GM18519 (cell line): ENCODE measurements around the gene PUS10.
"Not testable (repeated sequence)": the region's sequence is repeated elsewhere in the genome, so short reads cannot be mapped to it uniquely, and the experiment has no call there.

ENCODE experiments used
- ATAC-seq: cut with Tn5 transposase; IDR thresholded peaks from one replicate; pipeline ENCODE4 v1.9.1; 2021; ENCODE audit warnings: mild to moderate bottlenecking, moderate library complexity; ENCODE audit not compliant: unreplicated experiment, low FRiP score

Gene PUS10

DNA sequence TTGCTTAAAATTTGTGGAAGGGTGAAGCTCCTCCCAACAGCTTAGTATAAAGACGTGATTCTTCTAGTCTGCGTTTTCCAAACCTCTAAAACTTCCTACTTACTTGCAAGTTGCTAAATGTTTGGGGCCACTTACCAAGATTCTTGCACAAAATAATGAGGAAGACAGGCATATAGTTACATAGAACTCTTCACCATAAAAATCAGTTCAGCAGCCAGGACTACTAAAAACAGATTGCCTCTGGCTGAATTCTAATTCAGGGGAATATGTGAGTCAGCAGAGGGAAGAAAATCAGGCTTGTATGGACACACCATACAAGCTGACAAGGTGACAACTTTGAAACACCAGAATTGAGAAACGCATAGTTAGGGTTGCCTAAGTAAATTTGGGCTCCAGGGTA lies 3.3 kb downstream of the PUS10 start:
- ATAC-seq: no peak

DNA sequence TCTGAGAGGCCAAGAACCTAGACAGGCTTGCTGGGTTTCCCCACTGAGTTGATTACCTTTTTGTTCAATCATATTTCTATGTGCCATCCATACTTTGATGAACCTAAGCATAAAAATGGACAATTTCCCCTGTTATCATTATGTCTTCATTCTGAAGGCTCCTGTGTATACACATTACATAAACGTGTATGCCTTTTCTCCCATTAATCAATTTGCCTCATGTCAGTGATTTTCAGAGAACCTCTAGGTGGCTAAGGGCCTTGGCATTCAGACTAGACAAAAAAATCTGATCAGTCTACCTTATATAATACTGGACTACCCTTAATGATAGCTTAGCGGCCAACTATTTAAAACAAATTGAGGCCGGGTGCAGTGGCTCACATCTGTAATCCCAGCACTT lies 4.7 kb downstream of the PUS10 start:
- no peak for ATAC-seq

GRCh38 chr2:61012303-61012702 lies 5.8 kb downstream of the PUS10 start:
- ATAC-seq: not testable (repeated sequence)

- ATAC-seq: no peak
These were observed 6.4 kb downstream of the PUS10 start for GRCh38 chr2:61011678-61012077.

DNA sequence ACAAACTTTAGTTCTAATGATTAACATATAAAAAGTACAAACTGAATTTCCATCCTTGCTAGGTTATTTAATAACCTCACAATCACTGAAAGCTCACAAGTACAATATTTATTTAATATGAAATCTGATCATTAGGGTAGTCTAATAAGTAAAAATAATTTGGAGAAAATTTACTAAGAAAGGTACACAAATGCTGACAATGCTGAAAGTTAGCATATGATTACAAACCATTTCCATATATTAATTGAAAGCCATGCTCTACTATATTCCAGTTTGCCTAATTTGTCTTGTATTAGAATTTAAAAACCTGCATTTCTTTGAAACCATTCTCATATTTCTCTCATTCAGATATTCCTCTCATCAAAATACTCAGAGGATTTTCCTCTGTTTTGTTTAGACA lies 8.7 kb downstream of the PUS10 start:
- ATAC-seq: no peak

- ATAC-seq: no peak
These were observed 11.5 kb downstream of the PUS10 start for GRCh38 chr2:61006486-61007105.

DNA sequence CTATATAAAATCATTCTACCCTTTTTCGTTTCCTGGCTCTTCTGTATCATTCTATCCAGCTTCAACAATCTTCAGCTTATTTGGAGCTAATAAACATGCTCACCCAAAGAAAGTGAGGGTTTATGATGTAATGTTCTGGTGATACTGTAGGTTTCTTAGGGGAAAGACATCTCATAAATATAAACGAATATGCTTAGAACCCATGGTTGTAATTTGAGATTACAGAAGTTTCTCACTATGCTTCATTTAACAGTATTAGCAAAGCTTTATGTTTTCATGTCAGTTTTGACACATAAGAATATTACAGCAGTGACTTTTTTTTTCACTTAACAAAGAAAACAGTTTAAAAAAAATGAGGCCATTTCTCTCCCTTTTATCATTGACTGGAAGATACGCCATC lies 12.3 kb downstream of the PUS10 start:
- ATAC-seq: no peak

GRCh38 chr2:60998628-60999545 lies 19.2 kb downstream of the PUS10 start:
- ATAC-seq: no peak

DNA sequence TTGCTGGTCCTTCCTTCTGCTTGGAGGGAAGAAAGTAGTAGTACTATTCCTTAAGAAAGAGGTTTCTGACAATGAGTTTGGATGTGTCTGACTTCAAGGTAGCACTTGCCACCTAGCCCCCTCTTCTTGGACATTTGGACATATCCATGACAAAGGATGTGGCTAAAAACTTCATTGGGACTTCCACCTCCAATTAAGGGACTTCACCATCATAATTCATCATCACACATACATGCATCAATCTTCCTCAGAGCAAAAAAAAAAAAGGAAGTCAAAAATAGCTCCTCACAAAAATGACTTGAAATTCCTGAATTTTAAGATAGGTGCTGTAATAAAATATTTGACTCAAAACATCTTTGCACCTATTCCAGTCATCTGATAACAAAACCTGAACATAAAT lies 23.9 kb downstream of the PUS10 start:
- ATAC-seq: no peak

GRCh38 chr2:60992985-60993392 lies 25.1 kb downstream of the PUS10 start:
- ATAC-seq: peak; percentile 95

DNA sequence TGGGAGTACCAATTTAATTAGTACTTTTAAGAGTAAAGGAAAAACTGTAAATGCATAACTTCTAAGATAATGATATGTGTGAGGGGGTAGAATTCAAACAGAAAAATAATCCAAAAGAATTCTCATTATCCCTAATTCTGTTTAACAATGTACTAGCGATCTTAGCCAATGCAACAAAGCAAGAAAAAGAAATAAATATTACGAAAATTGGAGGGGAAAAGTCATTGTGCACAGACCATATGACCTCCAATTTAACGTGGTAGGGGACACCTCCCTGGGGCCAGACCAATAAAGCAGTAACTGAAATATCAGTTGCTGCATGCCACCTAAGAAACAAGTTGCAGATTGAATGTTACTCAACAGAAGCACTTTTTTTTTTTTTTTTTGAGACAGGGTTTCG lies 26.4 kb downstream of the PUS10 start:
- no peak for ATAC-seq

DNA sequence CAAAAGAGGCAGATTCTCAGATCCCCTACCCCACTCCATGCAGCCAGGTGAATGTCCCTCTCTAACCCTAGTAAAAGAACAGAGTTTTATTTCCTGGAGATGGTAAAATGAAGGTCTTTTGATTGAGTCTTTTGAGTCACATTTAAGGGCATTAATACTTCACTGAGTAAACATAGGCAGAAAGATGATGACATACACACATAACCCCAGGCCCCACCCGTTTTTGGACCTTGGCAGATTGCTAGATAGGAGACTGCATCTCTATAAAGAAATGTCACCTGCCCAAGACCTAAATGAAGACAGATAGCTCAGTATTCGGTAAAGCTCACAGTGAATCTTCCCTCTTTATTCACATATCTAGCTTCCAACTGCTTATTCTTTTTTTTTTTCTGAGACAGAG lies 28.8 kb downstream of the PUS10 start:
- no peak for ATAC-seq

GRCh38 chr2:60987656-60988055 lies 30.4 kb downstream of the PUS10 start:
- not testable (repeated sequence) for ATAC-seq

- no peak for ATAC-seq
These were observed 31.0 kb downstream of the PUS10 start for GRCh38 chr2:60987041-60987440.

DNA sequence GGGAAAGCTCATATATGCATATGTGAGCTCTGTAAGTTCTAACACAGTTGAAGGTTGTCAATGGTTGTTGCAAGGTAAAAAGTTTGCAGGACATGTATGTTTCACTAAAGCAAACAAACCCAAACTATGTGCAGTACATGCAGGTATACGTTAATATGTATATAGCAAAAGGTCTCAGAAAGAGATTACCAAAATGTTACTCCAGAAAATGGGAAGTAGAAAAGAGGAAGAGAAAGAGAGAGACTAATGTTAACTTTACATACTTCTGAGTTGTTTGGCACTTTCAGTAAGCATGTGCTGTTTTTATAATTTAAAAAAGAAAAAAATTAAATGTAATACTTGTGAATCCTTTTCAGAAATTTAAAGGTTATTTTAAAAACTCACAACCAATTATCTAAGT lies 33.3 kb downstream of the PUS10 start:
- no peak for ATAC-seq

DNA sequence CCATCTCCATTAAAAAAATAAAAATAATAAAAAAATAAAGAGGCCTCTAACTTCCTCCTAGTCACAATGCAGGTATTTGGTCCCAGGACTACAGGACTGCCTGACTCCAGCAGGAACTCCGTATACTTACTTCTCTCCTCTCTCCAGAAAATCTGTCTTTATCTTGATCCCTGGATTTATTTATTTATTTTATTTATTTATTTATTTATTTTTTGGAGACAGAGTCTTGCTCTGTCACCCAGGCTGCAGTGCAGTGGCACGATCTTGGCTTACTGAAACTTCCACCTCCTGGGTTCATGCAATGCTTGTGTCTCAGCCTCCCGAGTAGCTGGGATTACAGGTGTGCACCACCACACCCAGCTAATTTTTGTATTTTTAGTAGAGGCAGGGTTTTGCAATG lies 36.0 kb downstream of the PUS10 start:
- not testable (repeated sequence) for ATAC-seq

DNA sequence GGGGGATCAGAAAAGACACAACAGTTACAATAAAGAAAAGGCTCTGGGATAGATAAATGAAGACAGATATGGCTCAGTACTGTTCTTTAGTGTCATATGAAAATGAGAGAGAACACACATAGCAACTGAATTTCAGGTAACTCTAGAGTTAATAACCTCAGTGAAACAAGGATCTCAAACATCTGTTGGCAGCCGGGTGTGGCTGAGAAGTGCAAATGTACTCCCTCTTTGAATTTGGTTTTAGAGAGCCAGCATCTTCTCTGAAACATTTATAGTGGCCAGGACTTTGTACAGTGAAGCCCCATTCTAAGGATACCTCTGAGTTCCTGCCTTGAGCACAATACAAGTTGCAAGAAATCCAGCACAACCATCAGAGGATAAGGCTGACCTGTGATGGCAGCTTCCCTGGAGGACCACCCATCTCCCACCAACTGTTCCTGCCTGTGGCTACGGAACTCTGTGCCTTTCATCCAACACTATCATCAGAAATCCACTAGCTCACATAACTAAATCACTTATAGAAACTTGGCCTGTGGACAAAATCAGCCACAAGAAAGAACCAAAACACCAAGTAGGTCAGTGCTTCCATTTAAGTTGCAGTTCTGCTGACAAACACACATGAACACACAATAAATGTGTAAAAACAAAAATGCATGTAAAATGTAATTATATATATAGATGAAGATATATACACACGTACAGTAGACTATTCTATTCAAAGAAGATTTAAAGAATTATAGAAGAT lies 37.8 kb downstream of the PUS10 start:
- ATAC-seq: no peak

- ATAC-seq: no peak
These were observed 38.8 kb downstream of the PUS10 start for GRCh38 chr2:60979231-60979630.

- no peak for ATAC-seq
These were observed 40.5 kb downstream of the PUS10 start for GRCh38 chr2:60977562-60977895.

DNA sequence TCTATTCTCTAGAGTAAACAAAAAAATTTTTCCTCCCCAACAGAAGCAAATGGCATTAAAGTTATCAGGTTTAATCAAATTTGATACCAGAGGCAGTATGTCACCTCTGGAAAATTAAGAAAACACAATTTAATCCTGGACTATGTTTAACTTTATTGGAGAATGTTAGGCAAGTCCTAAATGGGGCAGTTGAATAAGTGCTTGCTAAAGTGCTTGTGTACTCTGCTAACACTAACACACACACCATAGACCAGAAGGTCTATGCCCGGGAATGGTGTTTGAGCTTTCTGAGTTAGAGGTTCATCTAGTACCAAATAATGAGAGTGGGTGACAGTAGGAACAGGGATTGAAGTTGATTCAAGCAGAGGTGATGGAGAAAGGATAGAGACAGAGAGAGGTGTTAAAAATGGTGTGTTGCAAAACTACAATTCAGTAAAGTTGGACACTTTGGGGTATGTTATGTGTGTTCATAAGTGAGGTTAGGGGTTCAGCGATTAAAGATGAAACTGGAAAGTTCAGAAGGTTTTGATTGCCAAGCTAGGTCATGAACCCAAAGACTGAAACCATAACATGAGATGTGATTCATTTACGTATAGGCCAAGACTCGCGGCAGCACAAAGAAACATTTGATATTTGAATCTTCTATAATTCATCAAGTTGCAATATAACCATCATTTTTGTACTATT lies 41.0 kb downstream of the PUS10 start:
- no peak for ATAC-seq
